Suprapubic skin (tissue), 4 donors: ENCODE data around the gene SEPTIN5. TPM values are rescaled to one million over a fixed set of nuclear protein-coding genes. Genes with fewer than 3 reads are reported as not detected.

Source experiments
- DNase-seq, 2 donors: peaks; one replicate each; pipeline ENCODE4 v3.0.0-alpha.2; 2019; ENCODE audit warnings: low spot score in 2 of 2
- H3K27ac ChIP-seq: fragments of 200-600 bp; sonication (generic); one replicate; pipeline ENCODE4 v1.5.1; 2019
- H3K27me3 ChIP-seq: fragments of 200-600 bp; sonication (generic); one replicate; pipeline ENCODE4 v1.5.1; 2019
- H3K36me3 ChIP-seq: fragments of 200-600 bp; sonication (generic); one replicate; pipeline ENCODE4 v1.5.1; 2019
- H3K4me1 ChIP-seq: fragments of 200-600 bp; sonication (generic); one replicate; pipeline ENCODE4 v1.5.1; 2019
- H3K4me3 ChIP-seq: fragments of 200-600 bp; sonication (generic); one replicate; pipeline ENCODE4 v1.5.1; 2019; ENCODE audit warnings: mild to moderate bottlenecking
- H3K9me3 ChIP-seq: fragments of 200-600 bp; sonication (generic); one replicate; pipeline ENCODE4 v1.5.1; 2019
- CTCF ChIP-seq, 2 donors: fragments of 200-600 bp in 1 of 2; fragments of 450-650 bp in 1 of 2; sonication (generic) in 1 of 2; IDR thresholded peaks; one replicate each; pipeline ENCODE4 v1.5.1; 2016 to 2019; ENCODE audit warnings: antibody characterized with exemption in 2 of 2, mild to moderate bottlenecking in 1 of 2, moderate library complexity in 1 of 2
- EP300 ChIP-seq: sonication (generic); formaldehyde crosslinking; IDR thresholded peaks from one replicate; pipeline ENCODE4 v1.6.1; 2017; ENCODE audit warnings: antibody characterized with exemption
- POLR2A ChIP-seq, 2 donors: fragments of 450-650 bp; IDR thresholded peaks; one replicate each; pipeline ENCODE4 v1.6.1; 2017; ENCODE audit warnings: antibody characterized with exemption in 2 of 2, mild to moderate bottlenecking in 2 of 2, moderate library complexity in 2 of 2
- POLR2AphosphoS5 ChIP-seq, 3 donors: sonication (generic); formaldehyde crosslinking; IDR thresholded peaks; one replicate each; pipeline ENCODE4 v1.6.1; 2017; ENCODE audit warnings: antibody characterized with exemption in 3 of 3
- WGBS: methylation state at CpG from one replicate; pipeline ENCODE4 v1.1.5; 2018; 5-methylcytosine and 5-hydroxymethylcytosine counted together
- total RNA-seq, 4 donors: library from RNA; depleted of rRNA; stranded (reverse); fragments of >200 nt; gene quantifications; one replicate each; pipeline ENCODE4 v1.1.0, GENCODE V29; 2016

Gene SEPTIN5
- total RNA-seq, 4 donors from 2014 or later = 89.0 to 147 (median 129) TPM

- no peaks in the 10 kb centered on the region for H3K36me3 ChIP-seq
- 88% methylated on average over 4 of the region's 10 CpGs for WGBS
- no peak overlapping the region for H3K4me3 ChIP-seq
- no peak overlapping the region for H3K27ac ChIP-seq
- H3K4me1 ChIP-seq = peaks cover 34% of the 10 kb centered on the region
- no peaks in the 10 kb centered on the region for H3K9me3 ChIP-seq
- no peak for DNase-seq
- TF ChIP-seq EP300 = no peak
- no peak for TF ChIP-seq POLR2A (IDR thresholded peaks at IDR 0.05)
- TF ChIP-seq POLR2AphosphoS5 (IDR thresholded peaks at IDR 0.05) = no peak
- no peak for TF ChIP-seq CTCF (IDR thresholded peaks at IDR 0.05)
- H3K27me3 ChIP-seq = peaks cover 54% of the 10 kb centered on the region
Observed at GRCh38 chr22:19753090-19753842, 39.0 kb downstream of the SEPTIN5 start.

DNA sequence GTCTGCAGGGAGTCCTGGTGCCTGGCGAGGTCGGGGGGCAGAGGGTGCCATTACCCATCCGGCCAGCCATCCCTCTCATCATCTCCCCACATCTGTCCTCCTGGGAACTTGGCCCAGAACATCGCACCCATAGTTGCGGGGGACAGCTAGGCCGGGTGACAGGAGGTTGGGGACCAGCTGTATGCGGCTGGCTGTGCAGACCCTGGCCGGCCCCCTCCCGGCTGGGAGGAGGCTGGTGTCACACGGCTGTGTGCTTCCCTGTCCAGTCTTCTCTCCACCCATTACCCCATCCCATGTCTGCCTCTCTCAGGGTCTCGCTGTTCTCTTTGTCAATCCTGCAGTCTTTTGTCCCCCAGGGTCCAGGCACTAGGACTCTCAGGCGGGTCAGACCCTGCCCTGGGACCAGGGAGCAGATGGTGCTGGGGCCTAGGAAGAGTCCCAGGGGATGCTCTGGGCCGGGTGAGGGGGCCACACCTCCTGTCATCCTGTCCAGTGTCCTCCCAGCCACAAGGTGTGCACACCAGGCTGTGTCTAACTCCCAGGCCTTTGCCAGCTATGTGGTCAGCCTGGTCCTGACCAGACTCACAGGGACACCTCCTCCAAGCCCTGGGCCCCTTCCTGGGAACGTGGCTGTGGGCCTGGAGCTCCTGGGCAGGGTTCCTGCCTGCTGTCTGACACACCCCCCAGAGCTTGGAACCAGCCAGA lies 39.8 kb downstream of the SEPTIN5 start:
- peaks cover 54% of the 10 kb centered on the region for H3K27me3 ChIP-seq
- peaks cover 42% of the 10 kb centered on the region for H3K4me1 ChIP-seq
- no peak for TF ChIP-seq POLR2A (IDR thresholded peaks at IDR 0.05)
- no peak for TF ChIP-seq CTCF (IDR thresholded peaks at IDR 0.05)
- TF ChIP-seq POLR2AphosphoS5 (IDR thresholded peaks at IDR 0.05) = no peak
- TF ChIP-seq EP300 = no peak
- no peak overlapping the region for H3K4me3 ChIP-seq
- no peak overlapping the region for H3K27ac ChIP-seq
- H3K36me3 ChIP-seq = no peaks in the 10 kb centered on the region
- no peaks in the 10 kb centered on the region for H3K9me3 ChIP-seq
- no peak for DNase-seq
- 85% methylated on average over 9 of the region's 14 CpGs for WGBS

GRCh38 chr22:19754701-19755144 lies 40.4 kb downstream of the SEPTIN5 start:
- 65% methylated on average over 10 of the region's 14 CpGs for WGBS
- peaks cover 59% of the 10 kb centered on the region for H3K27me3 ChIP-seq
- peak overlapping the region; percentile 44 for H3K4me3 ChIP-seq
- TF ChIP-seq POLR2A (IDR thresholded peaks at IDR 0.05) (no peak), POLR2AphosphoS5 (IDR thresholded peaks at IDR 0.05) (no peak), EP300 (no peak), CTCF (IDR thresholded peaks at IDR 0.05) (no peak)
- no peak overlapping the region for H3K27ac ChIP-seq
- no peak for DNase-seq
- no peaks in the 10 kb centered on the region for H3K36me3 ChIP-seq
- H3K9me3 ChIP-seq = no peaks in the 10 kb centered on the region
- H3K4me1 ChIP-seq = peaks cover 48% of the 10 kb centered on the region

DNA sequence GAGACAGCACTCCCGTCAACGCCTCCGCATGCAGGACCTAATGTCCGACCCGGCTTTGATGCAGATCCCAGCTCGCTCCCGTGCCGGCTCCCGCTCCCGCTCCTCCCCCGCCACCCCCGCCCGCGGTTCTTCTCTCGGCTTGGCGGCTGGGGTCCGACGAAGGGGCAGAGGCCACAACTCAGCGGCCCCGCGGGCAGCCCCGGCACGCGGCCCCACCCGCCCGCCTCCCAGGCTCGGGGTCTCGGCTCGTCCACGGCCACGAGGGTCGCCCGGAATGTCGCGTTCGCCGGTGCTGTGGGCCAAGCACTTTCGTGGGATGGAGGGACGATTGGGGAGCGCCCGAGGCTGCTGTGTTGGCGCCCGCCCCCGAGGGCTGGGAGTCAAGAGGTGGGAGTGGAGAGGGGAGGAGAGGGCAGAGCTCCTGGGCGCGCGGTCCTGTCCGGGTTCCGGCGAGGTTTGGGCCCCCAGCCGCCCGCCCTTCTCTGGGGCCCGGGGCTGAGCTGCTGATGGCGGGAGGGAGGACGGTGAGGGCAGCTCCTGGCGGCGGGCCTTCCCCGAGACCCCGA lies 40.9 kb downstream of the SEPTIN5 start:
- 4% methylated on average over 19 of the region's 59 CpGs for WGBS
- DNase-seq = no peak
- TF ChIP-seq CTCF (IDR thresholded peaks at IDR 0.05) = no peak
- no peak for TF ChIP-seq POLR2A (IDR thresholded peaks at IDR 0.05)
- TF ChIP-seq EP300 = no peak
- TF ChIP-seq POLR2AphosphoS5 (IDR thresholded peaks at IDR 0.05) = no peak
- H3K27me3 ChIP-seq = peaks cover 58% of the 10 kb centered on the region
- H3K27ac ChIP-seq = no peak overlapping the region
- no peaks in the 10 kb centered on the region for H3K9me3 ChIP-seq
- peak overlapping the region; percentile 44 for H3K4me3 ChIP-seq
- peaks cover 53% of the 10 kb centered on the region for H3K4me1 ChIP-seq
- H3K36me3 ChIP-seq = no peaks in the 10 kb centered on the region
